ENCODE data around the gene CBX7. TPM values are rescaled to one million over a fixed set of nuclear protein-coding genes. Genes with fewer than 3 reads are reported as not detected.

Gene CBX7
- total RNA-seq, 2 experiments from 2014 or later, result 48.6 to 49.1 TPM

DNA sequence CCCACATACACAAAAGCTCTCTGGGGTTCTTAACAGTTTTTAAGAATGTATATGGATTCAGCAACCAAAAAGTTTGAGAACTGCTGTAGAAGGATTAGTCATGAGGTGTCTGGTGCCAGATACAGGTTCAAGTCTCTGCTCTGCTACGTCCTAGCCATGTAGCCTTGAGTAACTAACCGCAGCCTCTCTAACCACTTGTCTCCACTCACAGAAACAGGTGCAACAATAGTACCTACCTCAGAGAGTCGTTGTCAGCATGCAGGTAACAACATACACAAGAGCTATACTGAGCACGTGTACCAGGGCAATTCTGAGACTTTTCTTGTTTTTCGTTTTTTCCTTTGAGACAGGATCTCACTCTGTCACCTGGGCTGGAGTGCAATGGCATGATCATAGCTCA is 26.9 kb downstream of the CBX7 start:
- Mint-ChIP-seq H3K36me3 (ENCODE audit: low read depth) (peaks cover 5% of the 10 kb centered on the region), H3K9me3 (no peaks in the 10 kb centered on the region), H3K27ac (no peak overlapping the region), H3K4me3 (no peak overlapping the region), H3K27me3 (no peaks in the 10 kb centered on the region), H3K4me1 (ENCODE audit: low read depth) (peaks cover 10% of the 10 kb centered on the region)
- TF ChIP-seq, protein P1, sequence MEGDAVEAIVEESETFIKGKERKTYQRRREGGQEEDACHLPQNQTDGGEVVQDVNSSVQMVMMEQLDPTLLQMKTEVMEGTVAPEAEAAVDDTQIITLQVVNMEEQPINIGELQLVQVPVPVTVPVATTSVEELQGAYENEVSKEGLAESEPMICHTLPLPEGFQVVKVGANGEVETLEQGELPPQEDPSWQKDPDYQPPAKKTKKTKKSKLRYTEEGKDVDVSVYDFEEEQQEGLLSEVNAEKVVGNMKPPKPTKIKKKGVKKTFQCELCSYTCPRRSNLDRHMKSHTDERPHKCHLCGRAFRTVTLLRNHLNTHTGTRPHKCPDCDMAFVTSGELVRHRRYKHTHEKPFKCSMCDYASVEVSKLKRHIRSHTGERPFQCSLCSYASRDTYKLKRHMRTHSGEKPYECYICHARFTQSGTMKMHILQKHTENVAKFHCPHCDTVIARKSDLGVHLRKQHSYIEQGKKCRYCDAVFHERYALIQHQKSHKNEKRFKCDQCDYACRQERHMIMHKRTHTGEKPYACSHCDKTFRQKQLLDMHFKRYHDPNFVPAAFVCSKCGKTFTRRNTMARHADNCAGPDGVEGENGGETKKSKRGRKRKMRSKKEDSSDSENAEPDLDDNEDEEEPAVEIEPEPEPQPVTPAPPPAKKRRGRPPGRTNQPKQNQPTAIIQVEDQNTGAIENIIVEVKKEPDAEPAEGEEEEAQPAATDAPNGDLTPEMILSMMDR (IDR thresholded peaks at IDR 0.05), result no peak
- CTCF ChIA-PET, result no interaction called here
- H3K4me1 ChIP-seq (ENCODE audit: insufficient read depth, low read length), result peaks cover 2% of the 10 kb centered on the region
- no peak overlapping the region for H3K27ac ChIP-seq (ENCODE audit: low read depth in 1 of 2, low read length in 2 of 2)
- no peaks in the 10 kb centered on the region for H3K9me3 ChIP-seq (ENCODE audit: control insufficient read depth in 1 of 2, insufficient read depth in 1 of 2, low read length in 2 of 2)
- no peak overlapping the region for H3K4me3 ChIP-seq (ENCODE audit: low read length)
- POLR2A ChIA-PET, result interaction anchor here (0.8 to 1.1 kb wide), 3 partner anchors 9 to 105 kb away, joined by 3 to 4 read pairs (median 3); no protein-coding TSS in a partner anchor
- H3K36me3 ChIP-seq (ENCODE audit: insufficient read depth, low read length), result peaks cover 6% of the 10 kb centered on the region
- no peak for DNase-seq
- H3K27me3 ChIP-seq (ENCODE audit: control insufficient read depth in 1 of 2, insufficient read depth in 2 of 2, low read length in 2 of 2), result no peaks in the 10 kb centered on the region
- intact Hi-C loops (cut with DNase I, micrococcal nuclease), result no loop called here
- ATAC-seq (ENCODE audit: poor library complexity), result no peak

DNA sequence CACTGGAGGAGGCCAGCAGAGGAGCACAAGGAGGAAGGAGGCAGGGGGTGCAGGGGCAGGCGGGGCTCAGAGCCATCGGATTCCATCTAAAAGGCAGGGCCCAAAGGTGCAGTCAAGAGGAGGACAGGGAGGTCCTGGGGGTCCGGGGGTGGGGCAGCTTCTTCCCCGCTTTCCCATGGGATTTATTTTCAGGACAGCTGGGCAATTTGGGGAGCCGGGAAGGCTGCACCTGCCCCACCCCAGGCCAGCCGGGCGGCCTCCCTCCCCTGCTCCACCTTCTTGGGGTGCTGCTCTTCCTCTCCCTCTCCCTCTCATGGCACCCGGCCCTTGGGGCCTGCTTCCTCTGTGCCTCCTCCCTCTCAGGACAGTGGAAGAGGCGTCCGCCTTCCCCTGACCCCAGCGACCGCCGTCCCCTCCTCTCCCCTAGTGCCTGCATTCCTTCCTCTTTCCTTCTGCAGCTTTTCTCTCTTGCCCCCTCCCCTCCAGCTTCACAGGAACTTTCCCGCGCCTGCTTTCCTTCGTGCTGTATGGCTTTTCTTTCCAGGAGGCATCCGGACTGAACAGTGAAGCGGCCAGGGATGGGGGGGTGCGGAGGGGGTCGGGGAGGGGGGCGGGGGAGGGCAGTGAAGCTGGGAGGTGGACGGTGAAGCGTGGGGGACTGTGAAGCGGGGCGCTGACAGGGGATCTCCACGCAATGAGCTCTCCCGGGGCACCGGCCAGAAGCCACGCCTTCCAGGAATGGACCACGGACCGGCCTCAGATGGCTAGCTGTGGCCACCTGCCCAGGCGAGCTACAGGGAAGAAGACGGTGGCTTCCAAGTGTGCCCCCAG is 28.5 kb downstream of the CBX7 start:
- Histone ChIP-seq H3K36me3 (ENCODE audit: insufficient read depth, low read length) (no peaks in the 10 kb centered on the region), H3K27ac (ENCODE audit: low read depth in 1 of 2, low read length in 2 of 2) (no peak overlapping the region), H3K4me3 (ENCODE audit: low read length) (no peak overlapping the region), H3K27me3 (ENCODE audit: control insufficient read depth in 1 of 2, insufficient read depth in 2 of 2, low read length in 2 of 2) (no peaks in the 10 kb centered on the region), H3K4me1 (ENCODE audit: insufficient read depth, low read length) (peaks cover 2% of the 10 kb centered on the region), H3K9me3 (ENCODE audit: control insufficient read depth in 1 of 2, insufficient read depth in 1 of 2, low read length in 2 of 2) (no peaks in the 10 kb centered on the region)
- H3K4me1 Mint-ChIP-seq (ENCODE audit: low read depth), result peaks cover 6% of the 10 kb centered on the region
- CTCF ChIA-PET, result no interaction called here
- no peak for ATAC-seq (ENCODE audit: poor library complexity)
- no peak overlapping the region for H3K4me3 Mint-ChIP-seq
- H3K27ac Mint-ChIP-seq, result no peak overlapping the region
- no peak for DNase-seq
- no peaks in the 10 kb centered on the region for H3K36me3 Mint-ChIP-seq (ENCODE audit: low read depth)
- no peaks in the 10 kb centered on the region for H3K9me3 Mint-ChIP-seq
- no peaks in the 10 kb centered on the region for H3K27me3 Mint-ChIP-seq
- POLR2A ChIA-PET, result no interaction called here
- intact Hi-C loops (cut with DNase I, micrococcal nuclease), result loop anchor here in 1 of 2 experiments (2.0 kb wide), 1 partner anchor 253 kb away; no protein-coding TSS in a partner anchor
- TF ChIP-seq, protein P1 (IDR thresholded peaks at IDR 0.05), result no peak

DNA sequence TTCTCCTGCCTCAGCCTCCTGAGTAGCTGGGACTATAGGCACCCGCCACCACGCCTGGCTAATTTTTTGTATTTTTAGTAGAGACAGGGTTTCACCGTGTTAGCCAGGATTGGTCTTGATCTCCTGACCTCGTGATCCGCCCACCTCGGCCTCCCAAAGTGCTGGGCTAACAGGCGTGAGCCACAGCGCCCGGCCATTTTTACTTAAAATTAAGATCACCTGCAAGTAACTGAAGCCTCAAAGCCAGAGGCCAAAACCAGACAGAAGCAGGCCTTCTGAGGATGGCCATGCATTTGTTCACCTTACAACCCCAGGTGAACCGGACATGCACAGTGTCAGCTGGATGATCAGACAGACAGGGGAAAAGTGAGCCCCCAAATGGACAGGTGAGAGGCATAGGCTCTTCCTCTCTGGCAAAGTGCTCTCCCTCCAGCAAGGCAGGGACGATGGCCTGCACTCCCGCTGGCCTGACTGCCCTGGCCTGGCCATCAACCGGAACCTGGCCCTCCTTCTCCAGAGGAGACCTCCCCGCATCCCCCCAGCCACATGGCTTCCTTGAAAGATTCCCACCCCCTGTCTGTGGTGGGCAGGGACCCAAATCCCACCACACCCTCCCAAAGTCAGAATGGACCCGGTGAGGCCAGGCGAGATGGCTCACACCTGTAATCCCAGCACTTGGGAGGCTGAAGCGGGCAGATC is 29.6 kb downstream of the CBX7 start:
- Mint-ChIP-seq H3K4me1 (ENCODE audit: low read depth) (peaks cover 11% of the 10 kb centered on the region), H3K4me3 (no peak overlapping the region), H3K27me3 (no peaks in the 10 kb centered on the region), H3K27ac (no peak overlapping the region), H3K36me3 (ENCODE audit: low read depth) (no peaks in the 10 kb centered on the region), H3K9me3 (no peaks in the 10 kb centered on the region)
- Histone ChIP-seq H3K27ac (ENCODE audit: low read depth in 1 of 2, low read length in 2 of 2) (no peak overlapping the region), H3K4me3 (ENCODE audit: low read length) (no peak overlapping the region), H3K27me3 (ENCODE audit: control insufficient read depth in 1 of 2, insufficient read depth in 2 of 2, low read length in 2 of 2) (no peaks in the 10 kb centered on the region), H3K9me3 (ENCODE audit: control insufficient read depth in 1 of 2, insufficient read depth in 1 of 2, low read length in 2 of 2) (no peaks in the 10 kb centered on the region), H3K36me3 (ENCODE audit: insufficient read depth, low read length) (no peaks in the 10 kb centered on the region), H3K4me1 (ENCODE audit: insufficient read depth, low read length) (peaks cover 9% of the 10 kb centered on the region)
- DNase-seq (no peak), ATAC-seq (ENCODE audit: poor library complexity) (no peak)
- ChIA-PET POLR2A (no interaction called here), CTCF (interaction anchor here (0.7 kb wide), 1 partner anchor 648 kb away, joined by 3 read pairs; no protein-coding TSS in a partner anchor)
- intact Hi-C loops (cut with DNase I, micrococcal nuclease), result loop anchor here (1.0 to 2.0 kb wide), 2 partner anchors 116 to 252 kb away; no protein-coding TSS in a partner anchor
- TF ChIP-seq, protein P1 (IDR thresholded peaks at IDR 0.05), result no peak

Data from CD4-positive, alpha-beta T cell (primary cell).